Breast epithelium (tissue), 4 donors: Measurements from ENCODE around the gene PLD1. TPM values are rescaled to one million over a fixed set of nuclear protein-coding genes. Genes with fewer than 3 reads are reported as not detected.
A peak's percentile ranks its signal among the peaks of the same experiment; 100 is the strongest.
"Not testable (repeated sequence)": the region's sequence is repeated elsewhere in the genome, so short reads cannot be mapped to it uniquely, and the experiment has no call there.

Experiments
- DNase-seq, 2 donors: peaks; one replicate each; pipeline ENCODE4 v3.0.0-alpha.2; 2019; ENCODE audit warnings: low spot score in 2 of 2
- H3K27ac ChIP-seq, 2 donors: fragments of 200-600 bp; sonication (generic) in 1 of 2; one replicate each; pipeline ENCODE4 v1.5.1; 2016 to 2019; ENCODE audit warnings: mild to moderate bottlenecking in 1 of 2
- H3K27me3 ChIP-seq, 2 donors: fragments of 200-600 bp; sonication (generic) in 1 of 2; one replicate each; pipeline versions ENCODE4 v1.5.1 to v1.6.0; 2017 to 2019; ENCODE audit warnings: control low read depth in 1 of 2, mild to moderate bottlenecking in 1 of 2
- H3K36me3 ChIP-seq: fragments of 200-600 bp; one replicate; pipeline ENCODE4 v1.5.1; 2019
- H3K4me1 ChIP-seq, 2 donors: fragments of 200-600 bp; sonication (generic); one replicate each; pipeline ENCODE4 v1.5.1; 2016 to 2019; ENCODE audit warnings: control low read depth in 1 of 2
- H3K4me3 ChIP-seq, 3 donors: fragments of 200-600 bp; sonication (generic); 1 replicate in 2 of 3; 2 replicates in 1 of 3; pipeline ENCODE4 v1.5.1; 2016 to 2019; ENCODE audit warnings: mild to moderate bottlenecking in 3 of 3, moderate library complexity in 2 of 3
- H3K9me3 ChIP-seq, 2 donors: fragments of 200-600 bp; sonication (generic) in 1 of 2; one replicate each; pipeline ENCODE4 v1.5.1; 2016 to 2019; ENCODE audit warnings: control low read depth in 1 of 2
- POLR2A ChIP-seq: fragments of 450-650 bp; IDR thresholded peaks from one replicate; pipeline ENCODE4 v1.6.1; 2016; ENCODE audit warnings: antibody characterized with exemption, mild to moderate bottlenecking, moderate library complexity
- POLR2AphosphoS5 ChIP-seq, 3 donors: sonication (generic); formaldehyde crosslinking; IDR thresholded peaks; one replicate each; pipeline ENCODE4 v1.6.1; 2017; ENCODE audit warnings: antibody characterized with exemption in 3 of 3
- intact Hi-C: fragments of 100-400 bp; cut with DNase I; formaldehyde crosslinking; loops from one replicate; pipeline ENCODE4 v1.15.1; 2023; ENCODE audit warnings: low total_unique reads
- total RNA-seq, 3 donors: library from RNA; depleted of rRNA; stranded (reverse); fragments of >200 nt; gene quantifications; one replicate each; pipeline ENCODE4 v1.1.0, GENCODE V29; 2016
- TF ChIP-seq, protein P1 (sequence below), 3 donors: fragments of 450-650 bp; IDR thresholded peaks; one replicate each; pipeline ENCODE4 v1.5.1; 2016 to 2017; ENCODE audit warnings: antibody characterized with exemption in 3 of 3, mild to moderate bottlenecking in 3 of 3, moderate library complexity in 3 of 3

Gene PLD1
- total RNA-seq, 3 donors from 2014 or later = 21.1 to 36.9 (median 24.9) TPM

GRCh38 chr3:171748064-171748924 lies 62.0 kb downstream of the PLD1 start:
- H3K9me3 ChIP-seq = no peaks in the 10 kb centered on the region
- H3K27me3 ChIP-seq = no peaks in the 10 kb centered on the region
- TF ChIP-seq, protein P1, sequence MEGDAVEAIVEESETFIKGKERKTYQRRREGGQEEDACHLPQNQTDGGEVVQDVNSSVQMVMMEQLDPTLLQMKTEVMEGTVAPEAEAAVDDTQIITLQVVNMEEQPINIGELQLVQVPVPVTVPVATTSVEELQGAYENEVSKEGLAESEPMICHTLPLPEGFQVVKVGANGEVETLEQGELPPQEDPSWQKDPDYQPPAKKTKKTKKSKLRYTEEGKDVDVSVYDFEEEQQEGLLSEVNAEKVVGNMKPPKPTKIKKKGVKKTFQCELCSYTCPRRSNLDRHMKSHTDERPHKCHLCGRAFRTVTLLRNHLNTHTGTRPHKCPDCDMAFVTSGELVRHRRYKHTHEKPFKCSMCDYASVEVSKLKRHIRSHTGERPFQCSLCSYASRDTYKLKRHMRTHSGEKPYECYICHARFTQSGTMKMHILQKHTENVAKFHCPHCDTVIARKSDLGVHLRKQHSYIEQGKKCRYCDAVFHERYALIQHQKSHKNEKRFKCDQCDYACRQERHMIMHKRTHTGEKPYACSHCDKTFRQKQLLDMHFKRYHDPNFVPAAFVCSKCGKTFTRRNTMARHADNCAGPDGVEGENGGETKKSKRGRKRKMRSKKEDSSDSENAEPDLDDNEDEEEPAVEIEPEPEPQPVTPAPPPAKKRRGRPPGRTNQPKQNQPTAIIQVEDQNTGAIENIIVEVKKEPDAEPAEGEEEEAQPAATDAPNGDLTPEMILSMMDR (IDR thresholded peaks at IDR 0.05) = no peak
- no peak for TF ChIP-seq POLR2A
- TF ChIP-seq POLR2AphosphoS5 (IDR thresholded peaks at IDR 0.05) = no peak
- no peak overlapping the region for H3K4me3 ChIP-seq
- H3K36me3 ChIP-seq = no peaks in the 10 kb centered on the region
- intact Hi-C loops = no loop called here
- peak overlapping the region; percentile 4 to 38 for H3K27ac ChIP-seq
- H3K4me1 ChIP-seq = peaks cover 5 to 7% of the 10 kb centered on the region in 2 donors
- DNase-seq = no peak

- intact Hi-C loops = no loop called here
- Histone ChIP-seq H3K4me1 (no peaks in the 10 kb centered on the region), H3K27ac (peak overlapping the region in 1 of 2 donors; percentile 4), H3K27me3 (no peaks in the 10 kb centered on the region), H3K4me3 (no peak overlapping the region), H3K36me3 (no peaks in the 10 kb centered on the region), H3K9me3 (no peaks in the 10 kb centered on the region)
- TF ChIP-seq POLR2A (no peak), POLR2AphosphoS5 (IDR thresholded peaks at IDR 0.05) (no peak)
- TF ChIP-seq, protein P1 (IDR thresholded peaks at IDR 0.05) = no peak
- DNase-seq = no peak
Measured at GRCh38 chr3:171747223-171747920, 62.9 kb downstream of the PLD1 start.

GRCh38 chr3:171746320-171747222 lies 63.7 kb downstream of the PLD1 start:
- DNase-seq, H3K9me3 ChIP-seq, intact Hi-C loops, H3K27me3 ChIP-seq, H3K27ac ChIP-seq, H3K36me3 ChIP-seq, H3K4me1 ChIP-seq, H3K4me3 ChIP-seq: not testable (repeated sequence)

- intact Hi-C loops = no loop called here
- H3K9me3 ChIP-seq = no peaks in the 10 kb centered on the region
- no peak overlapping the region for H3K4me3 ChIP-seq
- no peak overlapping the region for H3K27ac ChIP-seq
- DNase-seq = no peak
- no peaks in the 10 kb centered on the region for H3K27me3 ChIP-seq
- no peaks in the 10 kb centered on the region for H3K36me3 ChIP-seq
- H3K4me1 ChIP-seq = no peaks in the 10 kb centered on the region
- TF ChIP-seq, protein P1 (IDR thresholded peaks at IDR 0.05) = no peak
- TF ChIP-seq POLR2A (no peak), POLR2AphosphoS5 (IDR thresholded peaks at IDR 0.05) (no peak)
Measured at GRCh38 chr3:171745577-171746319, 64.5 kb downstream of the PLD1 start.
